ENCODE results near the gene SPDYE18. TPM values are rescaled to one million over a fixed set of nuclear protein-coding genes. Genes with fewer than 3 reads are reported as not detected.
A peak's percentile ranks its signal among the peaks of the same experiment; 100 is the strongest.
"Not testable (repeated sequence)": the region's sequence is repeated elsewhere in the genome, so short reads cannot be mapped to it uniquely, and the experiment has no call there.

Gene SPDYE18, protein sequence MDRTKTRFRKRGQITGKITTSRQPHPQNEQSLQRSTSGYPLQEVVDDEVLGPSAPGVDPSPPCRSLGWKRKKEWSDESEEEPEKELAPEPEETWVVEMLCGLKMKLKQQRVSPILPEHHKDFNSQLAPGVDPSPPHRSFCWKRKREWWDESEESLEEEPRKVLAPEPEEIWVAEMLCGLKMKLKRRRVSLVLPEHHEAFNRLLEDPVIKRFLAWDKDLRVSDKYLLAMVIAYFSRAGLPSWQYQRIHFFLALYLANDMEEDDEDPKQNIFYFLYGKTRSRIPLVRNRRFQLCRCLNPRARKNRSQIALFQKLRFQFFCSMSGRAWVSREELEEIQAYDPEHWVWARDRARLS
- total RNA-seq = 1 to 10 TPM in 1 of 3 donors, under 1 TPM in 2; 0.60 to 1.2 (median 0.76) TPM
- long read RNA-seq, donor 1, partial matches to known transcripts = 0 of 7 reads
- long read RNA-seq, donor 1, other reads (novel, unspliced or antisense) = 7 of 7 reads
- long read RNA-seq, donor 2, partial matches to known transcripts = 0 of 2 reads
- long read RNA-seq, donor 2, other reads (novel, unspliced or antisense) = 2 of 2 reads

DNA sequence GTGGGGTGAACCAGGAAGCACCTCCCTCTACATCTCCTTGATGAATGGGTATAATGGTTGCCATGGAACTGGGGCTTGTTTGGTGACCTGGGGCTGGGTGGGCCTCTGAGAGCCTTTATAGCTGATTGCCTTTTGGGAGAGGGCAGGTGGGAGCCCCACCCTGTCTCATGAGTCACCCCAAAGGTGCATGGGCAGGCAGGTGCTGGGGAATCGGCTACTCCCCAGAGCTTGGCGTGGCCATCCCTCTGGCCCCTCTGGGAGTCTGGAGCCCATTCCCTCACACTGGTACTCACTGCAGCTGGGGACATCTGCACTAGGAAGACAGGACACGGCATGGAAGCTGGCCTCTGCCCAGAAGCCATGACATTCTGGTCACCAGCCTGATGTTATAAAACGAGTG, at the start of gene SPDYE18:
TSS of gene SPDYE18 (minus strand) at position 2 of the 400 bp plus-strand sequence. CDS start 2,046 bp downstream, outside the sequence.
- H3K4me3 ChIP-seq; H3K4me1 ChIP-seq (ENCODE audit: low read depth); DNase-seq; H3K36me3 ChIP-seq (ENCODE audit: low read depth); H3K9me3 ChIP-seq; intact Hi-C loops (cut with DNase I, micrococcal nuclease): not testable (repeated sequence)
- ATAC-seq = peak; percentile 44

DNA sequence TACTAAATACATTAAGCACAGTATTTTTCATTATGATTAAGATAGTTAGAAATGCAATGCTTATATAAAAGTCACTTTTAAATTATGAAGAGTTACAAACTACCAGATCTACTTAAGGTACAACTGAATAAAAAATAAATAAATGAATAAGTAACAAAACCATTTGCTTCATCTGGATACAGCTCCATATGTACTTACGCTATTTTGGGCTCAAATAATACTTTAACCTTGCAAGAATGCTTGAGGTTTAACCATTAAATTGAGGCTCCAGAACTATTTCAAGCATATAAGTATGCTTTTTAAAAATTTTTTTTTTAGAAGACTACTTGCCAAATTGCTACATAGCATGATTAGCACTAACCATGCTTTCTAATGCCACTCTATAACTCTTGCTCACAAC, 46.0 kb upstream of the SPDYE18 start:
- ATAC-seq; H3K9me3 ChIP-seq; H3K4me3 ChIP-seq; H3K4me1 ChIP-seq (ENCODE audit: low read depth); intact Hi-C loops (cut with DNase I, micrococcal nuclease); H3K36me3 ChIP-seq (ENCODE audit: low read depth); DNase-seq: not testable (repeated sequence)

DNA sequence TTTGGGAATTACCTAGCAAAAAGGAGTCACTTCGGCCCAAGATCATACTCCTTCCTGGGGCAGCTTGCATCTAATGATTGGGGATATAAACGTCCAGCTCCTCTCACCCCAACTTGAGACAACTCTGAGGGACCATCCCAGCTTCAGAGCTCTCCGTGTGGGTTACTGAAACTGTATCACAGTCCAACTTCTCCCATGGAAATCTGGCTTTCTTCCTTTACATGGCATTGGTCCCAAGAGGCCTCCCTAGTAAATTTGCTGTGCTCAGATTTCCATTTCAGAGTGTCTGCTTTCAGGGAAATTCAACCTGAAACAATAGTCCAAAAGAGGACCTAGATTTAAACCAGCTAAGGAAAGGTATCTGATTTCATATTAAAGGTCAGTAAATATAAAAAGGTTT, 45.3 kb upstream of the SPDYE18 start:
- H3K9me3 ChIP-seq; H3K4me3 ChIP-seq; H3K36me3 ChIP-seq (ENCODE audit: low read depth); intact Hi-C loops (cut with DNase I, micrococcal nuclease); ATAC-seq; DNase-seq; H3K4me1 ChIP-seq (ENCODE audit: low read depth): not testable (repeated sequence)

DNA sequence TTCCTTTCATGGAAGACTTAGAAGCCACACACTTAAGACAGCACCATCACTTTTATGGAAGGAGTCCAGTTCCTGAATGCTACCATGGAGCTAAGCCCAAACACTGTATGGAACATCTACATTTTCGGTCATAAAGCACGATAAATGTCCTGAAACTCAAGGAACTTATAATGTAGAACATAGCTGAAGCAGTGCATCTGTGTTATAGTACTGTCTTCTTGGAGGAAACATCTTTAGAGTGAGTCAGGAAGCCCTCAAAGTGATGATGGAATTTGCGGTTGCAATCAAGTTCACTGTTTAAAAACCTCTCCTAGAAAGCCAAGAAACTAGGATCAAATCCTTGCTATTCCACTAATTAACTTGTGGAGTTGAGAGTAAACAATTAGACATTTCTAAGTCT, 43.5 kb upstream of the SPDYE18 start:
- intact Hi-C loops (cut with DNase I, micrococcal nuclease); ATAC-seq; H3K4me3 ChIP-seq; H3K36me3 ChIP-seq (ENCODE audit: low read depth); DNase-seq; H3K4me1 ChIP-seq (ENCODE audit: low read depth); H3K9me3 ChIP-seq: not testable (repeated sequence)

DNA sequence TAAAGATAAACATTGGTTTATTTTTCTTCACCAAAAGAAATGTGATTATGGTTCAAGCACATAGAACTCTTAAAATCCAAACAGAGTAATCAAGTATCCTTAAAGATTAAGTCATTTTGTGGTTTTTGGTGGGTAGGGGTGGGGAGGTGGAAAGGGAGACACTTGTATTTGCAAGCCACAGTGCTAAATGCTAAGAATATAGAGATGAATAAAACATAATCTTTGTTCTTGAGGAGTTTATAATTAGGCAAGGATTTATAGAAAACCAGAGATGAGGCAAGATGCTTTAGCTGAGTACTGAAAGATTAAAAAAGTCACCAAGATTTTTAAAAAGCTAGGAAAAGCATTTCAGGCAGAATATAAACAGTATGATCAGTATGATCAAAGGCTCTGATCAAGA, 40.3 kb upstream of the SPDYE18 start:
- H3K9me3 ChIP-seq; intact Hi-C loops (cut with DNase I, micrococcal nuclease); H3K4me1 ChIP-seq (ENCODE audit: low read depth); DNase-seq; H3K4me3 ChIP-seq; H3K36me3 ChIP-seq (ENCODE audit: low read depth); ATAC-seq: not testable (repeated sequence)

DNA sequence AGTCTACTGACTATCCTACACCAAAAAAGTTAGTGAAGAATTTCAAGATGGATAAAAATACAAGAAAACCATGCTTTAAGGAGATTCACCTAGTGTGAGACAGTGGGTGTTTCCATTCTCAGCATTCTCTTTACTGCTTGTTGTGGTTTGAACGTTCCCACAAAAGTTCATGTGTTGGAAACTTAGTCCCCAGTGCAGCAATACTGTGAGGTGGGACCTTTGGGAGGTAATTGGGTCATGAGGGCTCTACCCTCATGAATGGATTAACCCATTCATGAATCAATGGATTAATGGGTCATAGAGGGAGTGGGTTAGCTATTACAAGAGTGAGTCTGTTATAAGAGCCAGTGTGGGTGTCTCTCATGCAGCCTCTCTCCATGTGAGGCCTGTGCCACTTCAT, 38.8 kb upstream of the SPDYE18 start:
- H3K9me3 ChIP-seq; H3K36me3 ChIP-seq (ENCODE audit: low read depth); intact Hi-C loops (cut with DNase I, micrococcal nuclease); ATAC-seq; H3K4me1 ChIP-seq (ENCODE audit: low read depth); DNase-seq; H3K4me3 ChIP-seq: not testable (repeated sequence)

DNA sequence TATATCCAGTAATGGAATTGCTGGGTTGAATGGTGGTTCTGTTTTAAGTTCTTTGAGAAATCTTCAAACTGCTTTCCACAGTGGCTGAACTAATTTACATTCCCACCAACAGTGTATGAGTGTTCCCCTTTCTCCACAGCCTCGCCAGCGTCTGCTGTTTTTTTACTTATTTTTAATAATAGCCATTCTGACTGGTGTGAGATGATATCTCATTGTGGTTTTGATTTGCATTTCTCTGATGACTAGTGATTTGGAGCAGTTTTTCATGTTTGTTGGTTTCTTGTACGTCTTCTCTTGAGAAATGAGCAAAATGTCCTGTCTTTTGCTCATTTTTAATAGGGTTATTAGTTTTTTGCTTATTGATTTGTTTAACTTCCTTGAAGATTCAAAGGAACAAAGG, 38.1 kb upstream of the SPDYE18 start:
- H3K36me3 ChIP-seq (ENCODE audit: low read depth); H3K9me3 ChIP-seq; H3K4me1 ChIP-seq (ENCODE audit: low read depth); ATAC-seq; H3K4me3 ChIP-seq; intact Hi-C loops (cut with DNase I, micrococcal nuclease); DNase-seq: not testable (repeated sequence)

DNA sequence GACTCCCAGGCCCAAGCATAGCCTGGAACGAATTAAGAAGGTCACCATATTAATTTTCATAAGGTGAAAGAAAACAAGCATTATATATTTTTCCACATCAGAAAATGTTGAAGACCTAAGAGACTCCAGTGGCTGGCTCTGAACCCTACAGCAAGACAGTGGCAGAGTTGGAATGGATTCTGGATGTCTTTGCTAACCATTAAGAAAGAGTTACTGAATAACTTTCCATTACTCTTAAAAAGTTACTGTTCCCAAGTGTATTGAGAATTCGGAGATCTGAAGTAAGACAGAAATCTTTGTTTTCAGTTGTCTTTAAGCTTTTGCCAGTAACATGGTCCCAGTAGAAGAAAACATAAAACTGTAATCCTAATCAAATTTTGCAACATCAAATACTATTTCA, 29.9 kb upstream of the SPDYE18 start:
- H3K4me1 ChIP-seq (ENCODE audit: low read depth); intact Hi-C loops (cut with DNase I, micrococcal nuclease); H3K9me3 ChIP-seq; H3K4me3 ChIP-seq; ATAC-seq; H3K36me3 ChIP-seq (ENCODE audit: low read depth); DNase-seq: not testable (repeated sequence)

DNA sequence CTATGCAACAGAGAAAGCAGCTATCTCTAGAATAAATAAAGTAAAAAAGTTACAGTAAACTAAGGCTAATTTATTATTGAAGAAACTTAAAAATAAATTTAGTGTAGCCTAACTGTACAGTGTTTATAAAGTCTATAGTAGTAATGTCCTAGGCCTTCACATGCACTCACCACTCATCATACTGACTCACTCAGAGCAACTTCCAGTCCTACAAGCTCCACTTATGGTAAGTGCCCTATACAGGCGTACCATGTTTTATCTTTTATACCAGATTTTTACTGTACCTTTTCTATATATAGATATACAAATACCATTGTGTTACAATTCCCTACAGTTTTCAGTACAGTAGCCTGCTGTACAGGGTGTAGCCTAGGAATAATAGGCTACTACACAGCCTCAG, 19.8 kb upstream of the SPDYE18 start:
- H3K9me3 ChIP-seq; H3K4me3 ChIP-seq; H3K4me1 ChIP-seq (ENCODE audit: low read depth); intact Hi-C loops (cut with DNase I, micrococcal nuclease); H3K36me3 ChIP-seq (ENCODE audit: low read depth); DNase-seq; ATAC-seq: not testable (repeated sequence)

DNA sequence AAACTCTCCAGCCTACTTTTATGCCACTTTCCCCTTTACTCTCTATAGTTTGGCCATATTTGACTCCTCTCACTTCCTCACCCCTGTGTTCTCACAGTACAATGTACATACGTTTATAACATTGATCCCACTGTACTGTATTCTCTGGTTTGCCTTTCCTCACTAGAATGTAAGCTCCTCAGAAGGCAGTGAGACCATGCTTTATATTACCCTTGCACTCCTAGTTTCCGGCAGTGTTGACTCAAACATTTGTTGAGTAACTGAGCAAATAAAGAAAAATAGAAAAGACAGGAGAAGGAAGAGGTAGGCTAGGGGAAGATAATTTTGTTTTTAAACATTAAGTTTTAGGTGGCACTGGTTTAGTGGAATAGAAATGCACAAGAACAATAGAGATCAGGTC, 17.9 kb upstream of the SPDYE18 start:
- DNase-seq; H3K36me3 ChIP-seq (ENCODE audit: low read depth); intact Hi-C loops (cut with DNase I, micrococcal nuclease); H3K4me3 ChIP-seq; H3K9me3 ChIP-seq; H3K4me1 ChIP-seq (ENCODE audit: low read depth): not testable (repeated sequence)
- peak; percentile 70 for ATAC-seq

DNA sequence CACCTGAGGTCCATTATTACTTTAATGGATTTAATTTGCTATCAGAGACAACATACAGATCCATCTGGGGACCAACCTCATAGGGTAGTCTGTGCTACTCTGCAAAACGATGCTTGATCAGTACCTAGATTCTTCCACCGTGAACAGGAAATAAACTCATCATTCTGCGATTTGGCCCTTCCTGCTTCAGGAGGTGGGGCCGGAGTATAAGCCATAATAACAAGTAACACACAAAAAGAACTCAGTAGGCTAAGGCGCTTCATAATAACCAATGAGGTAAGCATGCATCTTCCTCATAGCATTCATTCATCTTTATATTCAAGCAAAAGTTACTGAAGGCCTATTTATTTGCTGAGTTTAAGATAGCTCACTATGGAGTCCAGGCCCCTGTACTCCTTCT, 17.3 kb upstream of the SPDYE18 start:
- H3K9me3 ChIP-seq; H3K36me3 ChIP-seq (ENCODE audit: low read depth): not testable (repeated sequence)
- ATAC-seq = peak; percentile 38

DNA sequence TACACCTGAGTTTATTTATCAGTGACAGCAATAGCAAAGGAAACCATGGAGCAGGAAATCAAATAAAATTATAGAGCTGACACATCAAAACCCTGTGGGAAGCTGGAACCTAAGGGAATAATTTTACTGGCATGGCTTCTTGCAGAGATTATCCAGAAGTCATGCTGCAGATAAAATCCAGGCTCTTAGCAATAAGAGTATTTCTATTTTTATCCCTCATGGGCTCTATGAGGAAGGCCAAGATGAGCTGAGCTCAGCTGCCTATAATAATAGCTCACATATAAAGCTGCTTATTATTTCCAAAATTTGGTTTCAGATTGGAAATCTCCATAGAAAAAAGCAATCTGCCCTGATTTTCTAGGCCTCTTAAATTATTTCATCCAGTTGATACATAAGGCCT, 16.8 kb upstream of the SPDYE18 start:
- ATAC-seq; DNase-seq; intact Hi-C loops (cut with DNase I, micrococcal nuclease); H3K36me3 ChIP-seq (ENCODE audit: low read depth); H3K4me1 ChIP-seq (ENCODE audit: low read depth); H3K4me3 ChIP-seq; H3K9me3 ChIP-seq: not testable (repeated sequence)

More for the DNA sequence above, 17.3 kb upstream of the SPDYE18 start:
- H3K4me3 ChIP-seq; H3K4me1 ChIP-seq (ENCODE audit: low read depth); intact Hi-C loops (cut with DNase I, micrococcal nuclease); DNase-seq: not testable (repeated sequence)

DNA sequence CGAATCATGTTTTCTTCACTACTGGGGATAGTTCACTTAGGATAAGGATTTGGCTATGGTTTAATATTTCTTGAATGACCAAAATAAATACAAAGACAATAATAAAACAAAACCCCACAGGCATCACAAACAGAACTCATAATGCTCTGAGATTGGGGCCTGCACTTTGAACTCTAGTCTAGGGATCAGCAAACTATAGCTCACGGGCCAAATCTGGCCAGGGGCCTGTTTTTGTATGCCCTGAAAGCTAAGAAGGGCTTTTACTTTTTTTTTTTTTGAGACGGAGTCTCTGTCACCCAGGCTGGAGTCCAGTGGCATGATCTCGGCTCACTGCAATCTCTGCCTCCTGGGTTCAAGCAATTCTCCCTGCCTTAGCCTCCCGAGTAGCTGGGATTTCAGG, 14.7 kb upstream of the SPDYE18 start:
- H3K36me3 ChIP-seq (ENCODE audit: low read depth); H3K4me3 ChIP-seq; H3K4me1 ChIP-seq (ENCODE audit: low read depth); ATAC-seq; intact Hi-C loops (cut with DNase I, micrococcal nuclease); DNase-seq; H3K9me3 ChIP-seq: not testable (repeated sequence)

DNA sequence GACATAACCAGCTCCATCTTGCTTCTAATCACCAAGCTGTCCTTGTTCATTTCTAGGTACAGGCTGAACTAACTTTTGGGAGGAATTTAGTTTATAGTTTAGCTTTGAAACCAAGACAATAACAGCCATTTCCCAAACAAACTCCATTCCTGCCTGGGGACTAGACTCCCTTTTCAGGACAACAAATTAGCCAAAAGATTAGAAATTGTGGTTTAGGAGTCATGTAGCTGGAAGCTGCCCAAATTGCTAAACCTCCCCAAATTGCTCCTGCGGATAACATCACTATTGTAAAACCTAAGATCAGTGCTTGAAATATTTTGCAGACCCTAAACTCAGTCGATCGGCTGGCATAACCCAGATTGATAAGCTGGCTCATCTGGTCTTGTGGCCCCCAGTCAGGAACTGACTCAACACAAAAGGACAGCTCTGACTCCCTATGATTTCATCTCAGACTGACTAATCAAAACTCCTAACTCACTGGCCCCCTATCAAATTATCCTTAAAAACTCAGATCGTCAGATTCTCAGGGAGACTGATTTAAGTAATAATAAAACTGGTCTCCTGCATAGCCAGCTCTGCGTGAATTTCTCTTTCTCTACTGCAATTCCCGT, 12.5 kb upstream of the SPDYE18 start:
- H3K36me3 ChIP-seq (ENCODE audit: low read depth); DNase-seq; H3K9me3 ChIP-seq; H3K4me1 ChIP-seq (ENCODE audit: low read depth); intact Hi-C loops (cut with DNase I, micrococcal nuclease); H3K4me3 ChIP-seq; ATAC-seq: not testable (repeated sequence)

All from mucosa of descending colon (tissue), 3 donors.